HL-60 (cell line): ENCODE data around the gene OR8J1.

Experiments used
- GABPA ChIP-seq: IDR thresholded peaks from 2 replicates; pipeline ENCODE4 v1.6.1; 2012; ENCODE audit warnings: low read depth
- POLR2AphosphoS5 ChIP-seq: IDR thresholded peaks from 2 replicates; pipeline ENCODE4 v1.6.1; 2012; ENCODE audit warnings: low read depth
- SPI1 ChIP-seq: IDR thresholded peaks from 2 replicates; pipeline ENCODE4 v1.6.1; 2012; ENCODE audit warnings: low read depth, mild to moderate bottlenecking, borderline replicate concordance
- TF ChIP-seq, protein P1 (sequence below): IDR thresholded peaks from one replicate; pipeline ENCODE4 v1.5.1; 2011; ENCODE audit warnings: low read length, control low read depth, inconsistent platforms; ENCODE audit not compliant: insufficient read depth
- TF ChIP-seq, protein P2 (sequence below): IDR thresholded peaks from 2 replicates; pipeline ENCODE4 v1.6.1; 2012; ENCODE audit warnings: low read depth; ENCODE audit not compliant: insufficient replicate concordance

DNA sequence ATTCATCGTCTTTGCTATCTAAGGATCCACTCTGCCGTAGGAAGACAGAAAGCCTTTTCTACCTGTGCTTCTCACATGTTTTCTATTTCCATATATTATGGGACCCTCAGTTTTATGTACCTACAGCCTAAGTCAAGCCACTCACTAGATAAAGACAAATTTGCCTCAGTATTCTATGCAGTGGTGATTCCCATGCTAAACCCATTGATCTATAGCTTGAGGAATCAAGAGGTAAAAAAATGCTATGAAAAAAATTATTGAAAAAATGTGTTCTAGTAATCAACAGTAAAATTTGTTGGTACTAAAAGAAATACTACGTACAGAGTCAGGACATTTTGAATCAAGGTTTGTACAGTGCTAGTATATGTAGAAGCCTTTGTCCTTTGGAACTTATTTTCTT lies 40.3 kb downstream of the OR8J1 start:
- TF ChIP-seq, protein P1, sequence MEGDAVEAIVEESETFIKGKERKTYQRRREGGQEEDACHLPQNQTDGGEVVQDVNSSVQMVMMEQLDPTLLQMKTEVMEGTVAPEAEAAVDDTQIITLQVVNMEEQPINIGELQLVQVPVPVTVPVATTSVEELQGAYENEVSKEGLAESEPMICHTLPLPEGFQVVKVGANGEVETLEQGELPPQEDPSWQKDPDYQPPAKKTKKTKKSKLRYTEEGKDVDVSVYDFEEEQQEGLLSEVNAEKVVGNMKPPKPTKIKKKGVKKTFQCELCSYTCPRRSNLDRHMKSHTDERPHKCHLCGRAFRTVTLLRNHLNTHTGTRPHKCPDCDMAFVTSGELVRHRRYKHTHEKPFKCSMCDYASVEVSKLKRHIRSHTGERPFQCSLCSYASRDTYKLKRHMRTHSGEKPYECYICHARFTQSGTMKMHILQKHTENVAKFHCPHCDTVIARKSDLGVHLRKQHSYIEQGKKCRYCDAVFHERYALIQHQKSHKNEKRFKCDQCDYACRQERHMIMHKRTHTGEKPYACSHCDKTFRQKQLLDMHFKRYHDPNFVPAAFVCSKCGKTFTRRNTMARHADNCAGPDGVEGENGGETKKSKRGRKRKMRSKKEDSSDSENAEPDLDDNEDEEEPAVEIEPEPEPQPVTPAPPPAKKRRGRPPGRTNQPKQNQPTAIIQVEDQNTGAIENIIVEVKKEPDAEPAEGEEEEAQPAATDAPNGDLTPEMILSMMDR, result no peak
- TF ChIP-seq, protein P2, sequence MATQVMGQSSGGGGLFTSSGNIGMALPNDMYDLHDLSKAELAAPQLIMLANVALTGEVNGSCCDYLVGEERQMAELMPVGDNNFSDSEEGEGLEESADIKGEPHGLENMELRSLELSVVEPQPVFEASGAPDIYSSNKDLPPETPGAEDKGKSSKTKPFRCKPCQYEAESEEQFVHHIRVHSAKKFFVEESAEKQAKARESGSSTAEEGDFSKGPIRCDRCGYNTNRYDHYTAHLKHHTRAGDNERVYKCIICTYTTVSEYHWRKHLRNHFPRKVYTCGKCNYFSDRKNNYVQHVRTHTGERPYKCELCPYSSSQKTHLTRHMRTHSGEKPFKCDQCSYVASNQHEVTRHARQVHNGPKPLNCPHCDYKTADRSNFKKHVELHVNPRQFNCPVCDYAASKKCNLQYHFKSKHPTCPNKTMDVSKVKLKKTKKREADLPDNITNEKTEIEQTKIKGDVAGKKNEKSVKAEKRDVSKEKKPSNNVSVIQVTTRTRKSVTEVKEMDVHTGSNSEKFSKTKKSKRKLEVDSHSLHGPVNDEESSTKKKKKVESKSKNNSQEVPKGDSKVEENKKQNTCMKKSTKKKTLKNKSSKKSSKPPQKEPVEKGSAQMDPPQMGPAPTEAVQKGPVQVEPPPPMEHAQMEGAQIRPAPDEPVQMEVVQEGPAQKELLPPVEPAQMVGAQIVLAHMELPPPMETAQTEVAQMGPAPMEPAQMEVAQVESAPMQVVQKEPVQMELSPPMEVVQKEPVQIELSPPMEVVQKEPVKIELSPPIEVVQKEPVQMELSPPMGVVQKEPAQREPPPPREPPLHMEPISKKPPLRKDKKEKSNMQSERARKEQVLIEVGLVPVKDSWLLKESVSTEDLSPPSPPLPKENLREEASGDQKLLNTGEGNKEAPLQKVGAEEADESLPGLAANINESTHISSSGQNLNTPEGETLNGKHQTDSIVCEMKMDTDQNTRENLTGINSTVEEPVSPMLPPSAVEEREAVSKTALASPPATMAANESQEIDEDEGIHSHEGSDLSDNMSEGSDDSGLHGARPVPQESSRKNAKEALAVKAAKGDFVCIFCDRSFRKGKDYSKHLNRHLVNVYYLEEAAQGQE, result no peak
- no peak for TF ChIP-seq POLR2AphosphoS5
- no peak for TF ChIP-seq GABPA
- TF ChIP-seq SPI1, result no peak
